Activated CD4-positive, alpha-beta memory T cell treated with anti-CD3 and anti-CD28 coated beads, Interleukin-2, amount 10 ng/mL, durations not matched to agents 7 days and 5 days (primary cell): ENCODE results near the gene PARVB. TPM values are rescaled to one million over a fixed set of nuclear protein-coding genes. Genes with fewer than 3 reads are reported as not detected.

ENCODE experiments used
- CTCF ChIA-PET: fragments of 350-600 bp; sonication (Branson Sonifier 250); formaldehyde crosslinking; loops from one replicate; lab custom pipeline; 2021; ENCODE audit warnings: antibody characterized with exemption, inconsistent platforms; lab: Charles Lee
- POLR2A ChIA-PET: fragments of 350-600 bp; sonication (Branson Sonifier 250); formaldehyde crosslinking; loops from one replicate; lab custom pipeline; 2021; ENCODE audit warnings: antibody characterized with exemption; lab: Charles Lee
- DNase-seq: peaks from one replicate; pipeline ENCODE4 v3.0.0-alpha.2; 2020
- H3K27ac Mint-ChIP-seq: one replicate; pipeline ENCODE4 v1.8.0; 2021; ENCODE audit warnings: mild to moderate bottlenecking, mixed read lengths
- H3K27me3 Mint-ChIP-seq: one replicate; pipeline ENCODE4 v1.8.0; 2021; ENCODE audit warnings: mixed read lengths
- H3K36me3 Mint-ChIP-seq: one replicate; pipeline ENCODE4 v1.8.0; 2021; ENCODE audit warnings: low read depth, mixed read lengths
- H3K4me1 Mint-ChIP-seq: one replicate; pipeline ENCODE4 v1.8.0; 2021; ENCODE audit warnings: mixed read lengths
- H3K4me3 Mint-ChIP-seq: one replicate; pipeline ENCODE4 v1.8.0; 2021; ENCODE audit warnings: mild to moderate bottlenecking, mixed read lengths
- H3K9me3 Mint-ChIP-seq: one replicate; pipeline ENCODE4 v1.8.0; 2021; ENCODE audit warnings: mixed read lengths
- total RNA-seq, 2 experiments: library from RNA; stranded (reverse); gene quantifications; one replicate each; pipeline ENCODE4 v1.2.3, GENCODE V29; 2021

The PARVB gene
- total RNA-seq, 2 experiments from 2014 or later: 41.5 to 42.0 TPM

- Mint-ChIP-seq H3K27ac (no peak overlapping the region), H3K36me3 (peaks cover 6% of the 10 kb centered on the region), H3K4me1 (no peaks in the 10 kb centered on the region), H3K27me3 (no peaks in the 10 kb centered on the region), H3K9me3 (no peaks in the 10 kb centered on the region), H3K4me3 (no peak overlapping the region)
- no peak for DNase-seq
- POLR2A ChIA-PET: no interaction called here
- CTCF ChIA-PET: no interaction called here
Observed at GRCh38 chr22:44118645-44119315, 94.7 kb downstream of the PARVB start.

GRCh38 chr22:44119669-44120313 is 95.7 kb downstream of the PARVB start:
- H3K27ac Mint-ChIP-seq: no peak overlapping the region
- H3K4me3 Mint-ChIP-seq: no peak overlapping the region
- POLR2A ChIA-PET: no interaction called here

GRCh38 chr22:44120314-44120704 is 96.2 kb downstream of the PARVB start:
- CTCF ChIA-PET: no interaction called here
- no peak for DNase-seq
- Mint-ChIP-seq H3K4me1 (no peaks in the 10 kb centered on the region), H3K27ac (no peak overlapping the region), H3K9me3 (peaks cover 4% of the 10 kb centered on the region), H3K4me3 (no peak overlapping the region), H3K27me3 (no peaks in the 10 kb centered on the region), H3K36me3 (peaks cover 6% of the 10 kb centered on the region)
- POLR2A ChIA-PET: no interaction called here

More at GRCh38 chr22:44119669-44120313, 95.7 kb downstream of the PARVB start:
- CTCF ChIA-PET: no interaction called here
- no peak for DNase-seq
- Mint-ChIP-seq H3K27me3 (no peaks in the 10 kb centered on the region), H3K9me3 (no peaks in the 10 kb centered on the region), H3K4me1 (no peaks in the 10 kb centered on the region), H3K36me3 (peaks cover 6% of the 10 kb centered on the region)

- ChIA-PET CTCF (no interaction called here), POLR2A (no interaction called here)
- H3K4me3 Mint-ChIP-seq: no peak overlapping the region
- no peak for DNase-seq
- H3K9me3 Mint-ChIP-seq: peaks cover 19% of the 10 kb centered on the region
- H3K4me1 Mint-ChIP-seq: peaks cover 12% of the 10 kb centered on the region
- H3K27me3 Mint-ChIP-seq: no peaks in the 10 kb centered on the region
- H3K36me3 Mint-ChIP-seq: peaks cover 24% of the 10 kb centered on the region
- no peak overlapping the region for H3K27ac Mint-ChIP-seq
Observed at GRCh38 chr22:44125421-44125820, 101.3 kb downstream of the PARVB start.

- peaks cover 27% of the 10 kb centered on the region for H3K36me3 Mint-ChIP-seq
- ChIA-PET CTCF (no interaction called here), POLR2A (no interaction called here)
- peaks cover 16% of the 10 kb centered on the region for H3K4me1 Mint-ChIP-seq
- DNase-seq: no peak
- H3K4me3 Mint-ChIP-seq: no peak overlapping the region
- no peak overlapping the region for H3K27ac Mint-ChIP-seq
- H3K27me3 Mint-ChIP-seq: no peaks in the 10 kb centered on the region
- H3K9me3 Mint-ChIP-seq: peaks cover 19% of the 10 kb centered on the region
Observed at GRCh38 chr22:44126807-44127206, 102.7 kb downstream of the PARVB start.

- peaks cover 16% of the 10 kb centered on the region for H3K4me1 Mint-ChIP-seq
- no peak for DNase-seq
- ChIA-PET POLR2A (no interaction called here), CTCF (no interaction called here)
- H3K4me3 Mint-ChIP-seq: no peak overlapping the region
- H3K27me3 Mint-ChIP-seq: no peaks in the 10 kb centered on the region
- peaks cover 28% of the 10 kb centered on the region for H3K36me3 Mint-ChIP-seq
- peaks cover 19% of the 10 kb centered on the region for H3K9me3 Mint-ChIP-seq
- no peak overlapping the region for H3K27ac Mint-ChIP-seq
Observed at GRCh38 chr22:44127356-44127755, 103.3 kb downstream of the PARVB start.

GRCh38 chr22:44128958-44129618 is 105.0 kb downstream of the PARVB start:
- no peak overlapping the region for H3K27ac Mint-ChIP-seq
- H3K36me3 Mint-ChIP-seq: peaks cover 30% of the 10 kb centered on the region
- no peak for DNase-seq
- H3K4me1 Mint-ChIP-seq: peaks cover 16% of the 10 kb centered on the region
- H3K4me3 Mint-ChIP-seq: no peak overlapping the region
- no peaks in the 10 kb centered on the region for H3K27me3 Mint-ChIP-seq
- H3K9me3 Mint-ChIP-seq: peaks cover 19% of the 10 kb centered on the region
- ChIA-PET CTCF (no interaction called here), POLR2A (no interaction called here)

GRCh38 chr22:44129619-44129976 is 105.5 kb downstream of the PARVB start:
- H3K4me3 Mint-ChIP-seq: no peak overlapping the region
- no peaks in the 10 kb centered on the region for H3K27me3 Mint-ChIP-seq
- POLR2A ChIA-PET: no interaction called here
- H3K27ac Mint-ChIP-seq: no peak overlapping the region
- CTCF ChIA-PET: no interaction called here
- no peak for DNase-seq
- peaks cover 16% of the 10 kb centered on the region for H3K4me1 Mint-ChIP-seq
- H3K9me3 Mint-ChIP-seq: peaks cover 19% of the 10 kb centered on the region
- H3K36me3 Mint-ChIP-seq: peaks cover 35% of the 10 kb centered on the region

GRCh38 chr22:44130076-44130711 is 106.1 kb downstream of the PARVB start:
- no peak for DNase-seq
- H3K4me3 Mint-ChIP-seq: no peak overlapping the region
- H3K27ac Mint-ChIP-seq: peak overlapping the region; percentile 26
- peaks cover 16% of the 10 kb centered on the region for H3K4me1 Mint-ChIP-seq
- peaks cover 16% of the 10 kb centered on the region for H3K9me3 Mint-ChIP-seq
- ChIA-PET CTCF (no interaction called here), POLR2A (interaction anchor here (0.8 kb wide), 1 partner anchor 51 kb away, joined by 4 read pairs; the partner anchor contains the start of gene PARVG)
- peaks cover 37% of the 10 kb centered on the region for H3K36me3 Mint-ChIP-seq
- H3K27me3 Mint-ChIP-seq: no peaks in the 10 kb centered on the region

GRCh38 chr22:44131412-44131811 is 107.3 kb downstream of the PARVB start:
- CTCF ChIA-PET: no interaction called here
- Mint-ChIP-seq H3K4me1 (peaks cover 16% of the 10 kb centered on the region), H3K27ac (no peak overlapping the region), H3K27me3 (no peaks in the 10 kb centered on the region), H3K36me3 (peaks cover 39% of the 10 kb centered on the region), H3K4me3 (no peak overlapping the region), H3K9me3 (peaks cover 13% of the 10 kb centered on the region)
- POLR2A ChIA-PET: no interaction called here
- DNase-seq: no peak

GRCh38 chr22:44131989-44132685 is 108.0 kb downstream of the PARVB start:
- Mint-ChIP-seq H3K9me3 (peaks cover 11% of the 10 kb centered on the region), H3K4me3 (no peak overlapping the region), H3K4me1 (peaks cover 16% of the 10 kb centered on the region), H3K27me3 (no peaks in the 10 kb centered on the region), H3K36me3 (peaks cover 41% of the 10 kb centered on the region), H3K27ac (no peak overlapping the region)
- DNase-seq: no peak
- ChIA-PET POLR2A (no interaction called here), CTCF (no interaction called here)

- peaks cover 9% of the 10 kb centered on the region for H3K9me3 Mint-ChIP-seq
- H3K36me3 Mint-ChIP-seq: peaks cover 43% of the 10 kb centered on the region
Observed at GRCh38 chr22:44132724-44133123, 108.6 kb downstream of the PARVB start.

GRCh38 chr22:44133161-44133560 is 109.1 kb downstream of the PARVB start:
- H3K4me3 Mint-ChIP-seq: no peak overlapping the region
- no peak overlapping the region for H3K27ac Mint-ChIP-seq
- H3K27me3 Mint-ChIP-seq: no peaks in the 10 kb centered on the region
- POLR2A ChIA-PET: no interaction called here
- peaks cover 47% of the 10 kb centered on the region for H3K36me3 Mint-ChIP-seq
- CTCF ChIA-PET: no interaction called here
- DNase-seq: no peak
- peaks cover 13% of the 10 kb centered on the region for H3K4me1 Mint-ChIP-seq
- H3K9me3 Mint-ChIP-seq: peaks cover 13% of the 10 kb centered on the region

More at GRCh38 chr22:44132724-44133123, 108.6 kb downstream of the PARVB start:
- Mint-ChIP-seq H3K27ac (no peak overlapping the region), H3K4me1 (peaks cover 13% of the 10 kb centered on the region), H3K27me3 (no peaks in the 10 kb centered on the region), H3K4me3 (no peak overlapping the region)
- DNase-seq: no peak
- POLR2A ChIA-PET: no interaction called here
- CTCF ChIA-PET: no interaction called here
